ENCODE results near the gene BEGAIN.

DNA sequence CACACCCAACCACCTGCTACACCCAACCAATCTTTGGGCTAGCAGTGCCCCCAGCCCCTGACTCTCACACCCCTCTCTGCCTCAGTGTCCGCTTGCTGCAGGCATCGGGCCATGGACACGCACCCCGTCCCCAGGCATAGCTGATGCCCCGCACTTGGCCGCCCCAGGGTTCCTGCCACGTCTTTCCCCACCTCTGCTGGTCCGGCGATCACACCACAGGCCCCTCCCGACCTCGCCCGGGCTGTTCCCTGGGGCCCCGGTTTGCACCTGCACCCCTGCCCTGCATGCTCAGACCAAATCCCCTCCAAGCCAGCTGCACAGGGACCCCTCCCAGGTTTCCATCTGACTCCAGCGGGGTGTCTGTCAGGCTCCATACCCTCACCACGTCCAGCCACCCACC lies 38.3 kb downstream of the BEGAIN start:
- no peak for TF ChIP-seq POLR2A (IDR thresholded peaks at IDR 0.05)
- TF ChIP-seq, protein P1, sequence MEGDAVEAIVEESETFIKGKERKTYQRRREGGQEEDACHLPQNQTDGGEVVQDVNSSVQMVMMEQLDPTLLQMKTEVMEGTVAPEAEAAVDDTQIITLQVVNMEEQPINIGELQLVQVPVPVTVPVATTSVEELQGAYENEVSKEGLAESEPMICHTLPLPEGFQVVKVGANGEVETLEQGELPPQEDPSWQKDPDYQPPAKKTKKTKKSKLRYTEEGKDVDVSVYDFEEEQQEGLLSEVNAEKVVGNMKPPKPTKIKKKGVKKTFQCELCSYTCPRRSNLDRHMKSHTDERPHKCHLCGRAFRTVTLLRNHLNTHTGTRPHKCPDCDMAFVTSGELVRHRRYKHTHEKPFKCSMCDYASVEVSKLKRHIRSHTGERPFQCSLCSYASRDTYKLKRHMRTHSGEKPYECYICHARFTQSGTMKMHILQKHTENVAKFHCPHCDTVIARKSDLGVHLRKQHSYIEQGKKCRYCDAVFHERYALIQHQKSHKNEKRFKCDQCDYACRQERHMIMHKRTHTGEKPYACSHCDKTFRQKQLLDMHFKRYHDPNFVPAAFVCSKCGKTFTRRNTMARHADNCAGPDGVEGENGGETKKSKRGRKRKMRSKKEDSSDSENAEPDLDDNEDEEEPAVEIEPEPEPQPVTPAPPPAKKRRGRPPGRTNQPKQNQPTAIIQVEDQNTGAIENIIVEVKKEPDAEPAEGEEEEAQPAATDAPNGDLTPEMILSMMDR (IDR thresholded peaks at IDR 0.05): no peak

All from prostate gland (tissue), 2 donors.